Fibroblast of gingiva (primary cell): Measurements from ENCODE around the gene RBL2.
"Not testable (repeated sequence)": the region's sequence is repeated elsewhere in the genome, so short reads cannot be mapped to it uniquely, and the experiment has no call there.

Source experiments
- DNase-seq: peaks from one replicate; pipeline ENCODE4 v3.0.0-alpha.2; 2011; ENCODE audit warnings: low read depth

The RBL2 gene

GRCh38 chr16:53504665-53505064 is 70.4 kb downstream of the RBL2 start:
- DNase-seq = no peak

GRCh38 chr16:53506254-53506653 is 72.0 kb downstream of the RBL2 start:
- DNase-seq = no peak

GRCh38 chr16:53507464-53508179 is 73.4 kb downstream of the RBL2 start:
- DNase-seq = no peak

- DNase-seq = peak; percentile 56
Observed at GRCh38 chr16:53509906-53510703, 75.8 kb downstream of the RBL2 start.

- DNase-seq = no peak
Observed at GRCh38 chr16:53510704-53511070, 76.4 kb downstream of the RBL2 start.

- DNase-seq = no peak
Observed at GRCh38 chr16:53511084-53511402, 76.8 kb downstream of the RBL2 start.

- no peak for DNase-seq
Observed at GRCh38 chr16:53511403-53512280, 77.4 kb downstream of the RBL2 start.

GRCh38 chr16:53512795-53513194 is 78.5 kb downstream of the RBL2 start:
- not testable (repeated sequence) for DNase-seq

GRCh38 chr16:53515259-53515658 is 81.0 kb downstream of the RBL2 start:
- no peak for DNase-seq

- no peak for DNase-seq
Observed at GRCh38 chr16:53515811-53516210, 81.5 kb downstream of the RBL2 start.

GRCh38 chr16:53517851-53518250 is 83.6 kb downstream of the RBL2 start:
- no peak for DNase-seq

GRCh38 chr16:53518550-53519416 is 84.5 kb downstream of the RBL2 start:
- DNase-seq = no peak

- DNase-seq = no peak
Observed at GRCh38 chr16:53519417-53520091, 85.3 kb downstream of the RBL2 start.

GRCh38 chr16:53523126-53523804 is 89.0 kb downstream of the RBL2 start:
- DNase-seq = no peak

- no peak for DNase-seq
Observed at GRCh38 chr16:53523971-53524548, 89.8 kb downstream of the RBL2 start.

GRCh38 chr16:53528797-53529196 is 94.5 kb downstream of the RBL2 start:
- no peak for DNase-seq

GRCh38 chr16:53529513-53529912 is 95.2 kb downstream of the RBL2 start:
- DNase-seq = no peak

GRCh38 chr16:53530046-53530445 is 95.8 kb downstream of the RBL2 start:
- DNase-seq = no peak

GRCh38 chr16:53530741-53531140 is 96.5 kb downstream of the RBL2 start:
- no peak for DNase-seq

GRCh38 chr16:53534206-53534605 is 99.9 kb downstream of the RBL2 start:
- DNase-seq = no peak
